Measurements from ENCODE around the gene XPR1. TPM values are rescaled to one million over a fixed set of nuclear protein-coding genes. Genes with fewer than 3 reads are reported as not detected.
"Not testable (repeated sequence)": the region's sequence is repeated elsewhere in the genome, so short reads cannot be mapped to it uniquely, and the experiment has no call there.

Gene XPR1
- total and polyA plus RNA-seq, 2 of the 8 experiments (the other 6 are each of a cell fraction or from before 2014, with no cell fraction given), result 28.6 to 43.9 TPM

GRCh38 chr1:180680558-180681144, 48.8 kb downstream of the XPR1 start (continued):
- no peak for TF ChIP-seq YY1 (IDR thresholded peaks at IDR 0.05; ENCODE audit: low read depth, low read length)

DNA sequence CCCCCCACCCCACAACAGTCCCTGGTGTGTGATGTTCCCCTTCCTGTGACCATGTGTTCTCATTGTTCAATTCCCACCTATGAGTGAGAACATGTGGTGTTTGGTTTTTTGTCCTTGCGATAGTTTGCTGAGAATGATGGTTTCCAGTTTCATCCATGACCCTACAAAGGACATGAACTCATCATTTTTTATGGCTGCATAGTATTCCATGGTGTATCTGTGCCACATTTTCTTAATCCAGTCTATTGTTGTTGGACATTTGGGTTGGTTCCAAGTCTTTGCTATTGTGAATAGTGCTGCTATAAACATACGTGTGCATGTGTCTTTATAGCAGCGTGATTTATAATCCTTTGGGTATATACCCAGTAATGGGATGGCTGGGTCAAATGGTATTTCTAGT, 51.3 kb downstream of the XPR1 start:
- H2BK15ac ChIP-seq (ENCODE audit: low read length); H2BK120ac ChIP-seq (replicated peaks; ENCODE audit: low read depth, low read length); POLR2A ChIA-PET (ENCODE audit: partially characterized antibody); H3K23ac ChIP-seq (ENCODE audit: insufficient read length); H3K14ac ChIP-seq (ENCODE audit: insufficient read length); FAIRE-seq; H3K4me2 ChIP-seq (ENCODE audit: insufficient read depth in 1 of 2, low read depth in 2 of 2, low read length in 2 of 2); H2BK12ac ChIP-seq (ENCODE audit: low read depth, low read length); H3K9ac ChIP-seq (replicated peaks in 1 of 4; ENCODE audit: extremely low read depth in 1 of 4, low read depth in 3 of 4, low read length in 3 of 4); H2AFZ ChIP-seq (ENCODE audit: low read length); H3K27me3 ChIP-seq (replicated peaks in 1 of 4; ENCODE audit: control insufficient read depth in 3 of 4, extremely low read depth in 1 of 4, insufficient read depth in 3 of 4, low read length in 3 of 4); H3K36me3 ChIP-seq (ENCODE audit: control insufficient read depth in 2 of 4, insufficient read depth in 4 of 4, low read length in 3 of 4); H4K5ac ChIP-seq (ENCODE audit: insufficient read length, low read depth, low read length); H4K8ac ChIP-seq (ENCODE audit: extremely low read depth, insufficient read depth, low read length); H3K56ac ChIP-seq (replicated peaks; ENCODE audit: insufficient read length, low read depth, low read length); H3K9me3 ChIP-seq (ENCODE audit: insufficient read depth in 2 of 2, low read depth in 1 of 2, low read length in 1 of 2); H3K79me2 ChIP-seq (ENCODE audit: control insufficient read depth in 1 of 2, insufficient read depth in 2 of 2, low read length in 2 of 2); H2AK5ac ChIP-seq (ENCODE audit: low read depth, low read length); H3K27ac ChIP-seq (ENCODE audit: low read depth, low read length); H2BK20ac ChIP-seq (ENCODE audit: low read length); H3K23me2 ChIP-seq (ENCODE audit: low read depth, low read length); DNase-seq (ENCODE audit: low read depth in 1 of 2, low spot score in 2 of 2); H3K79me1 ChIP-seq (ENCODE audit: low read depth, low read length); H3K4me3 ChIP-seq (ENCODE audit: extremely low read depth in 1 of 4, insufficient read depth in 2 of 4, low read depth in 3 of 4, low read length in 4 of 4); H3K18ac ChIP-seq (ENCODE audit: extremely low read depth, low read length); H3K4ac ChIP-seq (replicated peaks; ENCODE audit: insufficient read length, low read depth, low read length); H4K20me1 ChIP-seq (replicated peaks in 1 of 2; ENCODE audit: control insufficient read depth in 1 of 2, insufficient read depth in 2 of 2, low read length in 2 of 2); H3K4me1 ChIP-seq (replicated peaks in 1 of 4; ENCODE audit: control insufficient read depth in 3 of 4, insufficient read depth in 4 of 4, low read length in 3 of 4); H2BK5ac ChIP-seq (ENCODE audit: low read depth, low read length); H4K91ac ChIP-seq (replicated peaks; ENCODE audit: insufficient read length, low read length): not testable (repeated sequence)
- CTCF ChIA-PET (ENCODE audit: partially characterized antibody), result interaction anchor here (1.1 kb wide), 1 partner anchor 43 kb away, joined by 4 read pairs; no protein-coding TSS in a partner anchor
- 86% methylated on average over 3 of the region's 3 CpGs; no CpG with 5 or more reads in 1 of the 2 experiments for WGBS, 2 experiments (ENCODE audit: extremely low coverage in 1 of 2, insufficient coverage in 1 of 2, insufficient read length in 1 of 2, insufficient replicate concordance in 2 of 2, low coverage in 1 of 2, low lambda C conversion rate in 2 of 2, missing lambda C conversion rate in 1 of 2)

Data from H1 (cell line).